Measurements from ENCODE around the gene DNAI2.

GRCh38 chr17:74235040-74235581, 38.9 kb upstream of the DNAI2 start:
- TF ChIP-seq POLR2AphosphoS5 (IDR thresholded peaks at IDR 0.05; ENCODE audit: low read depth, low read length) (no peak), POLR2A (IDR thresholded peaks at IDR 0.05; ENCODE audit: low read depth, low read length) (no peak)
